Measurements from ENCODE around the gene MYOM1.

- TF ChIP-seq, protein P1, sequence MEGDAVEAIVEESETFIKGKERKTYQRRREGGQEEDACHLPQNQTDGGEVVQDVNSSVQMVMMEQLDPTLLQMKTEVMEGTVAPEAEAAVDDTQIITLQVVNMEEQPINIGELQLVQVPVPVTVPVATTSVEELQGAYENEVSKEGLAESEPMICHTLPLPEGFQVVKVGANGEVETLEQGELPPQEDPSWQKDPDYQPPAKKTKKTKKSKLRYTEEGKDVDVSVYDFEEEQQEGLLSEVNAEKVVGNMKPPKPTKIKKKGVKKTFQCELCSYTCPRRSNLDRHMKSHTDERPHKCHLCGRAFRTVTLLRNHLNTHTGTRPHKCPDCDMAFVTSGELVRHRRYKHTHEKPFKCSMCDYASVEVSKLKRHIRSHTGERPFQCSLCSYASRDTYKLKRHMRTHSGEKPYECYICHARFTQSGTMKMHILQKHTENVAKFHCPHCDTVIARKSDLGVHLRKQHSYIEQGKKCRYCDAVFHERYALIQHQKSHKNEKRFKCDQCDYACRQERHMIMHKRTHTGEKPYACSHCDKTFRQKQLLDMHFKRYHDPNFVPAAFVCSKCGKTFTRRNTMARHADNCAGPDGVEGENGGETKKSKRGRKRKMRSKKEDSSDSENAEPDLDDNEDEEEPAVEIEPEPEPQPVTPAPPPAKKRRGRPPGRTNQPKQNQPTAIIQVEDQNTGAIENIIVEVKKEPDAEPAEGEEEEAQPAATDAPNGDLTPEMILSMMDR (IDR thresholded peaks at IDR 0.05): no peak
- no peak for TF ChIP-seq POLR2A (IDR thresholded peaks at IDR 0.05)
- no peak for TF ChIP-seq POLR2AphosphoS5 (IDR thresholded peaks at IDR 0.05)
Measured at GRCh38 chr18:3152294-3152693, 67.5 kb downstream of the MYOM1 start.
